Stomach (tissue), 9 donors: ENCODE data around the gene IKBKE. TPM values are rescaled to one million over a fixed set of nuclear protein-coding genes. Genes with fewer than 3 reads are reported as not detected.

Source experiments
- DNase-seq, 2 donors: peaks; one replicate each; pipeline versions ENCODE4 v3.0.0 to v3.0.0-alpha.2; 2013 to 2019
- H3K27ac ChIP-seq, 5 donors: fragments of 200-600 bp in 4 of 5; sonication (generic) in 4 of 5; one replicate each; pipeline ENCODE4 v1.5.1; 2013 to 2019; ENCODE audit warnings: mild to moderate bottlenecking in 1 of 5, moderate library complexity in 1 of 5
- H3K27me3 ChIP-seq, 3 donors: fragments of 200-600 bp; sonication (generic); one replicate each; pipeline ENCODE4 v1.5.1; 2017 to 2019; ENCODE audit warnings: mixed run types in 1 of 3
- H3K36me3 ChIP-seq, 4 donors: fragments of 200-600 bp; sonication (generic); 1 replicate in 3 of 4; 2 replicates in 1 of 4; pipeline ENCODE4 v1.5.1; 2016 to 2019
- H3K4me1 ChIP-seq, 4 donors: fragments of 200-600 bp; sonication (generic); one replicate each; pipeline ENCODE4 v1.5.1; 2016 to 2019
- H3K4me3 ChIP-seq, 4 donors: fragments of 200-600 bp; sonication (generic) in 3 of 4; one replicate each; pipeline ENCODE4 v1.5.1; 2016 to 2019; ENCODE audit warnings: mild to moderate bottlenecking in 1 of 4
- H3K9me3 ChIP-seq, 4 donors: fragments of 200-600 bp; sonication (generic); one replicate each; pipeline ENCODE4 v1.5.1; 2016 to 2019
- EP300 ChIP-seq: sonication (generic); formaldehyde crosslinking; IDR thresholded peaks from one replicate; pipeline ENCODE4 v1.6.1; 2017; ENCODE audit warnings: antibody characterized with exemption
- POLR2A ChIP-seq, 4 donors: fragments of 450-650 bp; IDR thresholded peaks; one replicate each; pipeline ENCODE4 v1.6.1; 2016; ENCODE audit warnings: antibody characterized with exemption in 4 of 4, control low read depth in 2 of 4, mild to moderate bottlenecking in 1 of 4, moderate library complexity in 1 of 4
- POLR2AphosphoS5 ChIP-seq, 3 donors: sonication (generic); formaldehyde crosslinking; IDR thresholded peaks; one replicate each; pipeline ENCODE4 v1.6.1; 2016; ENCODE audit warnings: antibody characterized with exemption in 3 of 3
- WGBS, 5 donors: extraction: QIAGEN DNeasy Blood & Tissue Kit in 3 of 5; methylation state at CpG; one replicate each; pipeline versions ENCODE4 v1.1.5 to v1.1.7; 2013 to 2018; 5-methylcytosine and 5-hydroxymethylcytosine counted together
- intact Hi-C: fragments of 100-400 bp; cut with DNase I; formaldehyde crosslinking; loops from one replicate; pipeline ENCODE4 v1.15.1; 2023; ENCODE audit warnings: low total_unique reads
- polyA plus RNA-seq, 3 donors: library from polyadenylated mRNA; stranded (reverse); fragments of 200-250 nt; gene quantifications; one replicate each; pipeline ENCODE4 v1.2.3, GENCODE V29; 2013
- total RNA-seq, 5 donors: library from RNA; depleted of rRNA; stranded (reverse); fragments of >200 nt; gene quantifications; one replicate each; pipeline versions ENCODE4 v1.1.0 to v1.2.3, GENCODE V29; 2014 to 2016
- TF ChIP-seq, protein P1 (sequence below), 7 experiments: fragments of 450-650 bp in 4 of 7; fragments of 200-600 bp in 3 of 7; sonication (generic) in 3 of 7; IDR thresholded peaks; one replicate each; pipeline ENCODE4 v1.5.1; 2016 to 2019; ENCODE audit warnings: antibody characterized with exemption in 7 of 7, control low read depth in 2 of 7, mild to moderate bottlenecking in 1 of 7
- donor health status: healthy with polysubstance abuse.
- donor health status: Bipolar disorder and iron deficiency.
- donor health status: healthy.

The IKBKE gene
- total and polyA plus RNA-seq, 8 donors = 4.9 to 49.6 (median 7.8) TPM

DNA sequence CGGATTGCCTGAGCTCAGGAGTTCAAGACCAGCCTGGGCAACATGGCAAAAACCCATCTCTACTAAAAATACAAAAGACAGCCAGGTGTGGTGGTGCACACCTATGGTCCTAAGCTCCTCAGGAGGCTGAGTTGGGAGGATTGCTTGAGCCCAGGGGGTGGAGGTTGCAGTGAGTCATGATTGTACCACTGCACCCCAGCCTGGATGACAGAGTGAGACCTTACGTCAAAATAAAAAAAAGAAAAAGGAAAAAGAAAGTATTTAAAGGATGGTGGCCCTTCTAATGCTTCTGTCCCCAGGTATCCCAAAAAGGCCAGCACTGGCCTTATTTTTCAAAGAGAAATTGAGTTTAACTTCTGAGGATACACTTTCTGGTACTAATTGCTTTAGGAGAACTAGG is 1.7 kb downstream of the IKBKE start:
- DNase-seq = no peak
- Histone ChIP-seq H3K27me3 (peaks cover 0 to 15% (median 0%) of the 10 kb centered on the region in 3 donors), H3K9me3 (no peaks in the 10 kb centered on the region), H3K4me1 (peaks cover 32 to 48% (median 42%) of the 10 kb centered on the region in 4 donors), H3K27ac (peak overlapping the region in 2 of 5 donors; percentile 27 to 89), H3K4me3 (peak overlapping the region in 1 of 4 donors; percentile 82), H3K36me3 (peaks cover 15 to 38% (median 33%) of the 10 kb centered on the region in 4 donors)
- intact Hi-C loops = no loop called here
- WGBS, 5 donors = 80 to 87% (median 83%) methylated on average over 2 of the region's 2 CpGs
- no peak for TF ChIP-seq POLR2A (IDR thresholded peaks at IDR 0.05)

DNA sequence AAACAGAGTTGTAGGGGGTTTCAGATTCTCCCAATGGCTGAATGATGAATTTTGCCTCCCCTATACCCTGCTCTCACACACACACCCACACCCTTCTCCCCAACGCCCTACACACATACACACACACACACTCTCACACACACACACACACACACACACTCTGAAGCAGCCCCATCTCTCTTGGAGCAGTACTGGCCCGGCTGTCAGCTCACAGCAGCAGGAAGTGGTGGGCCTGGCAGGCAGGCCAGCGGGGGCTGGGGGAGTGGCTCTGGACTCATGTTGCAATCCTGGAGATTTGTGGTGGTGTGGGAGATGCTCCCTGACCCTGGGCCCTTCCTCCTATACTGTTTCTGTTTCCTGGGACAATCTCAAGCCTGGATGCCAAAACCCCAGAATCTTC is 2.2 kb downstream of the IKBKE start:
- peak in 1 of 2 donors; percentile 67 for DNase-seq
- peaks cover 0 to 11% (median 0%) of the 10 kb centered on the region in 3 donors for H3K27me3 ChIP-seq
- H3K4me3 ChIP-seq = no peak overlapping the region
- intact Hi-C loops = no loop called here
- H3K36me3 ChIP-seq = peaks cover 15 to 43% (median 37%) of the 10 kb centered on the region in 4 donors
- peak overlapping the region in 2 of 5 donors; percentile 27 to 89 for H3K27ac ChIP-seq
- H3K9me3 ChIP-seq = no peaks in the 10 kb centered on the region
- peaks cover 32 to 48% (median 41%) of the 10 kb centered on the region in 4 donors for H3K4me1 ChIP-seq
- 32 to 57% (median 43%) methylated on average over 3 of the region's 3 CpGs for WGBS, 5 donors
- TF ChIP-seq POLR2AphosphoS5 (IDR thresholded peaks at IDR 0.05) (no peak), EP300 (no peak), POLR2A (IDR thresholded peaks at IDR 0.05) (no peak)
- TF ChIP-seq, protein P1, sequence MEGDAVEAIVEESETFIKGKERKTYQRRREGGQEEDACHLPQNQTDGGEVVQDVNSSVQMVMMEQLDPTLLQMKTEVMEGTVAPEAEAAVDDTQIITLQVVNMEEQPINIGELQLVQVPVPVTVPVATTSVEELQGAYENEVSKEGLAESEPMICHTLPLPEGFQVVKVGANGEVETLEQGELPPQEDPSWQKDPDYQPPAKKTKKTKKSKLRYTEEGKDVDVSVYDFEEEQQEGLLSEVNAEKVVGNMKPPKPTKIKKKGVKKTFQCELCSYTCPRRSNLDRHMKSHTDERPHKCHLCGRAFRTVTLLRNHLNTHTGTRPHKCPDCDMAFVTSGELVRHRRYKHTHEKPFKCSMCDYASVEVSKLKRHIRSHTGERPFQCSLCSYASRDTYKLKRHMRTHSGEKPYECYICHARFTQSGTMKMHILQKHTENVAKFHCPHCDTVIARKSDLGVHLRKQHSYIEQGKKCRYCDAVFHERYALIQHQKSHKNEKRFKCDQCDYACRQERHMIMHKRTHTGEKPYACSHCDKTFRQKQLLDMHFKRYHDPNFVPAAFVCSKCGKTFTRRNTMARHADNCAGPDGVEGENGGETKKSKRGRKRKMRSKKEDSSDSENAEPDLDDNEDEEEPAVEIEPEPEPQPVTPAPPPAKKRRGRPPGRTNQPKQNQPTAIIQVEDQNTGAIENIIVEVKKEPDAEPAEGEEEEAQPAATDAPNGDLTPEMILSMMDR (IDR thresholded peaks at IDR 0.05) = no peak

DNA sequence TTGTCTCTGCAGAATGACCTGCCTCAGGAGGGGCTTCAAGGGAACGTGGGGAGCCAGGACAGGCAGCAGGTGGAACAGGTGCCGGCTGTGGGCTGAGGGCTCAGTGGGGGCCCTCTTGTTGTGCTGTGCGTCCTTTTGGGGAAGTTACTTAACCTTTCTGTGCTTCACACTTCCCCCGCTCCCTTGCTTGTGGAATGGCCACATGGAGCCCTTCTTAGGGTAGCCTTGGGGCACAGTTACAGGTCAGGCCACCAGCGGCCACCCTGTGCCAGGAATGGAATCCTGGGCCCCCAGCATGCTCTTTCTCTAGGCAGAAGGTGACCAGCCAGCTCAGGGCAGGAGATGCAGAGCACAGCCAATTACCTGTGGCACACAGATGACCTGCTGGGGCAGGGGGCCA is 2.6 kb downstream of the IKBKE start:
- H3K4me3 ChIP-seq = no peak overlapping the region
- no peak for DNase-seq
- 50 to 92% (median 66%) methylated on average over 3 to 5 of the region's 5 CpGs for WGBS, 5 donors
- intact Hi-C loops = no loop called here
- H3K27ac ChIP-seq = peak overlapping the region in 2 of 5 donors; percentile 27 to 89
- H3K9me3 ChIP-seq = no peaks in the 10 kb centered on the region
- peaks cover 15 to 47% (median 42%) of the 10 kb centered on the region in 4 donors for H3K36me3 ChIP-seq
- peaks cover 0 to 6% (median 0%) of the 10 kb centered on the region in 3 donors for H3K27me3 ChIP-seq
- H3K4me1 ChIP-seq = peaks cover 32 to 48% (median 40%) of the 10 kb centered on the region in 4 donors
- TF ChIP-seq POLR2A (IDR thresholded peaks at IDR 0.05) = no peak
- TF ChIP-seq, protein P1 (IDR thresholded peaks at IDR 0.05) = no peak
- TF ChIP-seq POLR2AphosphoS5 (IDR thresholded peaks at IDR 0.05) = no peak
- TF ChIP-seq EP300 = no peak

GRCh38 chr1:206476058-206476457 is 5.8 kb downstream of the IKBKE start:
- Histone ChIP-seq H3K9me3 (no peaks in the 10 kb centered on the region), H3K27ac (no peak overlapping the region), H3K4me1 (peaks cover 16 to 24% (median 18%) of the 10 kb centered on the region in 4 donors), H3K27me3 (no peaks in the 10 kb centered on the region), H3K4me3 (no peak overlapping the region), H3K36me3 (peaks cover 15 to 75% (median 65%) of the 10 kb centered on the region in 4 donors)
- TF ChIP-seq EP300 (no peak), POLR2AphosphoS5 (IDR thresholded peaks at IDR 0.05) (no peak), POLR2A (IDR thresholded peaks at IDR 0.05) (no peak)
- TF ChIP-seq, protein P1 (IDR thresholded peaks at IDR 0.05) = no peak
- no peak for DNase-seq
- 92 to 95% (median 94%) methylated on average over 17 of the region's 17 CpGs for WGBS, 5 donors
- intact Hi-C loops = no loop called here

- 89 to 97% (median 95%) methylated on average over 12 to 14 of the region's 14 CpGs for whole genome bisulfite sequencing, 5 donors
- Histone ChIP-seq H3K36me3 (peaks cover 15 to 79% (median 69%) of the 10 kb centered on the region in 4 donors), H3K27me3 (no peaks in the 10 kb centered on the region), H3K9me3 (no peaks in the 10 kb centered on the region), H3K4me1 (peaks cover 10 to 19% (median 13%) of the 10 kb centered on the region in 4 donors), H3K27ac (no peak overlapping the region), H3K4me3 (no peak overlapping the region)
- intact Hi-C loops = no loop called here
- DNase-seq = no peak
- TF ChIP-seq, protein P1 (IDR thresholded peaks at IDR 0.05) = no peak
- no peak for TF ChIP-seq POLR2AphosphoS5 (IDR thresholded peaks at IDR 0.05)
- TF ChIP-seq EP300 = no peak
- no peak for TF ChIP-seq POLR2A (IDR thresholded peaks at IDR 0.05)
Measured at GRCh38 chr1:206476591-206476990, 6.3 kb downstream of the IKBKE start.
